GM21528 (cell line): ENCODE data around the gene ANK2.
"Not testable (repeated sequence)": the region's sequence is repeated elsewhere in the genome, so short reads cannot be mapped to it uniquely, and the experiment has no call there.

ENCODE experiments used
- ATAC-seq: cut with Tn5 transposase; IDR thresholded peaks from one replicate; pipeline ENCODE4 v1.9.1; 2021; ENCODE audit warnings: mild to moderate bottlenecking, moderate library complexity; ENCODE audit not compliant: unreplicated experiment, low FRiP score

Gene ANK2

GRCh38 chr4:113050837-113051236 is 1.4 kb downstream of the ANK2 start:
- no peak for ATAC-seq

DNA sequence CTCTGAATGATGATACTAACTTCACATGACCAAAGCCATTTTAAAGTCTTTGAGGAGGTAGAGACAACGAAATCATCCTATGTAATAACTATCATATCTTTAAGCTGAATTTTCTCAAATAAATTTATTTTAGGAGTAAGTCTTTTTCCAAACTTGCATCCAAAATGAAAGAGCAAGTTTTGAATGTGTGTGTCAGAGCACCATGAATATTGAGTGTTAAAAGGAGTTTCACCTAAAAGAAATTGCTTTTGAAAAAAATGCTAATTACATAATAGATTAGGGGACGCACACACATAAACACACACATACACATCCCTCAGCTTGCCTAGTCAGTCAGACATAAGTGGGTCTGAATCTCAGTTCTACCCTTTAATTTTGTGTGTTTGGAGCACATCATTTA is 1.9 kb downstream of the ANK2 start:
- no peak for ATAC-seq

DNA sequence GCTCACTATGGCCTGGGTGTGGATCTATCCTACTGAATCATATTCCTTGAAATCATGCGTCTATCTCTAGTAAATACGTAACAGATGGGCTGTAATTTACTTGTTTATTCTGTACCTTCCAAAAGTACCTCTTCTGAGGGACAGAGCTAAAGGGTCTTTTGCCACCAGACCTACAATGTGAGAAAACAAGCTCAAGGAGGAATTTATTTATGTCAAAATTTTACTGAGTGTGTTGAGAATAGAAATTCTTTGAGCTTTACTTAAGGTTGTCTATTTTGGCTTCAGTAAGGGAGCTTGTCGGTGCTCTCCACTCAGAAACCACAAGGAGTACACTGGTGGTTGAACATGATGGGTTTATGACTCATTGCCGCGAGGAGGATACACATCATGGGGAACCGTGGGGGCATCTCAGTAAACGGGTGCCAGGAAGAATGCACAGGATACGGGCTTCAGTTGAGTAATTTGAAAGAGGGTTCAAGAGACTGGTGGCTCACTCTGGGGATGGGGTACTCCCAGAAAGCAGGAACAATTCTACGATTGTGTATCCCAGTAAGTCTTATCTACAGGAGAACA is 3.0 kb downstream of the ANK2 start:
- ATAC-seq: no peak

- ATAC-seq: no peak
Measured at GRCh38 chr4:113053883-113054282, 4.4 kb downstream of the ANK2 start.

DNA sequence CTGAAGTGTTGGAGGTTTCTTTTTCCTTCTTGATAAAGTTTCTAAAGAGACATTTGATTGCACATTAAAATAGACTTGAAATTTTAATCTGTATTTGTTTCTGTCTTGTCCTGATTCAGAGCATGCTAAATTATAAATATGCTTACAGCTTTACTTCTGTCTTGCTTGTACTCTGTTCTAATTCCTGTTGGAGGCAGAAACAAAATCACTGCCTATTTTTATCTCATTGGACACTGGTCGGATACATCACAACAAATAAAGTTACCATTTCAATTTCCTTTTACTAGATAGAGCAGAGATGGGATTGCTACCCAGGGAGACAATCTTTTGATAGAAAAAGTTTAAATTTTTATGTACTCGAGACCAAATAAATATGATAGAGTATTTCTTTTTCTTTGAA is 6.9 kb downstream of the ANK2 start:
- no peak for ATAC-seq

GRCh38 chr4:113057891-113058290 is 8.4 kb downstream of the ANK2 start:
- ATAC-seq: no peak

DNA sequence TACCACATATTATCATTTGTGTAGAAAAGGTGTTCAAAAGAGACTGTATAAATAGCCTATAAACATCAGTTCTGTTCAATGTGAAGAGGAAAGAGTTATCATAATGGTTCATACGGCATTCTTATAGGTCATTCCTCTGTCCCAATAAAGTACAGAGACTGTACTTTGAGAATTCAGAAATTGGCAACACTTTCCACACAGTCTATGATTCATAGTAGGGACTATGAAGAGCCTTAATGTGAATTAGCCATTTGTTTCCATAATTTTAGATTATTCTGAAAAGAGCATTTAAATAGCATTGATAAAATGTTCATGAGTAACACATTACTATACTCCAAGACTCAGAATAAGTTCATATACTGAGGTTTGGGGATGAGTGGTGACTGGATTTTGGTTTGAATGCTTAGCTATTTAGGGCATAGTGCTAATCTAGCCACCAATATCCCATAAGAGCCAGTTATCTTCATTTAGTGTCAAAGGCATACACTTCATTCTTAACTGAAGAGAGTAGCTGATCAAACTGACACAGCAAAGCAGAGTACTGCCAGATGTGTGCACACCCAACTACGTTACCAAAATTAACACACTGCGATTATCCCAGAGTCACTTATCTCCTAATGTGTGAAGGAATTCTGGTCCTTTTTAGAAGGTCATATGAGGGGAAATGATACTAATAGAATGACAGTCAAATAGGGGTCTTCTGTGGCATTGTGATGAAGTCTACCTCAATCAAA is 10.2 kb downstream of the ANK2 start:
- no peak for ATAC-seq

DNA sequence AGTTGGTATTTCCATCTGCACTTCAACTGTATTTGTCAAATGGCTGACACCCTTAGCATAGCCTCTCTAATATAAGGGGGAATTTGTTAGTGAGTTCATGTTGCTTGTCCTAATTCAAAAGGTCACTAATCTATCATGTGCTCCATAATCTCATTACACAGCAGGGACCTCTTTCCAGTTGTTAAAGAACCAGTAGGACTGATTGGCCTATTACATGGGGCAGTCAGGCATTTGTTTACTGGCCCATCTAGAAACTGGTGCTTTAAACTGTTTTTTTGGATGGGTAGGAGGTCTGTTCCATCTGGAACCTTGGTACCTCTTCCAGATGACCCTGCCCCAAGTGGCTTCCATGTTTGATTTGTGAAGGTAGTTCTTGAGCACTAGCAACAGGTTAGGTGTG is 11.4 kb downstream of the ANK2 start:
- ATAC-seq: no peak

DNA sequence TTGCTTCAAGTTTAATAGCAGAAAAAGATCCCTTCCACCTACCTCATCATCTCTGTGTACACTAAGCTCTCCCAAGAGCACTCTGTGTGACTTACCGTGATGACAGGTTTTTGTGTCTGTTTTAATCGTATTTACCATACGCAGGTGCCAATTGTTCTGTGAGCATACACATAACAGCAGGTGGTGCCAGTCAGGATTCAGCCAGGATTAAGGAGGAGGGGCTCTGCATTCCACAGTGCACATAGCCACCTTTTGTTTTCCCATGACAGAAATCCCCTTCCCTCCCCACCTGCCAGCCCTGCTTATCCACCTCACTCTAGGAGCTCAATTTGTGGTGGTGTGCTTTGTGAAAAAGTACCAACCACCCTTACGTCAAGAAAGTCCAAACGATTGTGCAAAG is 14.8 kb downstream of the ANK2 start:
- no peak for ATAC-seq

DNA sequence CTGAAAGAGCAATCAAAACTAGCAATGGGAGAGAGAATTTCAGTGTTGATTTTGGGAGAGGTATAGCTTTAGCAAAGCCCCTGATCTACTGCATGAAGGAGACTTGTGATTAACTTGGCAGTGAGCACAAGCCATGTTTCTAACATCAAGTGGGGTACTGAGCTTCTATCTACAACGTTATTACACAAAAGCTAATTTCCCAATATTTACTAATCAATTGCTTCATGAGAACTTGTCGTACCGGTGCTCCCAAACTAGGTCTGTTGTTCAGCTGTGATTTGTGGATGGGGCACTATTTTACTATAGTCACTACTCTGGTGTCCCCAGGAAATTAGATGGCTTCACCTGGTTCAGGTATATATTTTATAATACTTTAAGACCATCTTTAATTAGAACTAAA is 16.2 kb downstream of the ANK2 start:
- no peak for ATAC-seq

- not testable (repeated sequence) for ATAC-seq
Measured at GRCh38 chr4:113068771-113069170, 19.3 kb downstream of the ANK2 start.

DNA sequence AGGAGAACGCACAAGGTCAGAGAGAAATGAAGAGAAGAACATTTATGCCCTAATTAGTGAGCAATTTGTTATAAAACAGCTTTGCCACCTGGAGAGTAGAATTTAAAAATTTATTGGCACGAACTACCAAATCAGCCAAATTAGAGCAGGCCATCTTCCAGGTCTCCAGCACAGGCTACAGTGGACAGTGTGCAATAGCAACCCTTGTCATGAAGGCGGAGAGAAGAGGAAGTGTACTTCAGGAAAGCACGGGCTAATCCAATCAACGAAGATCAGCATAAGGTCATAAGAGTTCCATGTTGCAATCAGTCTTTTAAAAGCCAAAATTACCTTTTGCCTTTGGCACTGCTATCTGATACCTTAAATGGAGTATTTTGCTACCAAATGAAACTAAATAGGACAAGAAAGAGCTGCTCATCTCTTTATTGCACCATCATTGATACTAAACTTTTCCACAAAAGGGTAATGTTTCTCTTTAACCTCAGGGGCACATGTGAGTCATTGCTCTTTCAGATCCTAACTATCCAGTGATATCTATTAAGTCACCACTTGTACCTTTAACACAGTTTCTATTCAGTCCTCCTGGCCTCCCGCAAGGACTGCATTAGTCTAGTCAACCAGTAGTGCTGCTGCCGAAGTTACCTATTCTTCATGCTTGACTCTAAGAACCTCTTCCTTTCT is 19.9 kb downstream of the ANK2 start:
- ATAC-seq: no peak

- ATAC-seq: no peak
Measured at GRCh38 chr4:113070755-113071154, 21.3 kb downstream of the ANK2 start.

DNA sequence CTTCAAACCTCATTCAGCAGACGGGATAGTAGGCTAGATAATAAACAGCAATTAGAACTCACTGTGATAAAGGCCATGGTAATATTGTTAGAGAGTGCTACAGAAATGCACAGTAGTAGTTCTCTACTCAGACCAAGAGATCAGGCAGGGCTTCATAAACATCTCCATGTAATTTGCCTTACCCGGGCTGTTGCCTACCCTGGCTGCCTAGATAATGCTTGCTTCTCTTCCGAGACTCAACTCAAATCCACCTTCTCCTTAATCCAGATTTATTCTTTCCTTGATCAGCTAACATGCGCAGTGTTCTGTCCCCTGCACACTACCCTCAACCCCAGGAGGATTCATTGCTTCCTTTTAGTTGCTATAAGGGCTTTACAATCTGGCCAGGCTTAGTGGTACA is 21.8 kb downstream of the ANK2 start:
- no peak for ATAC-seq

- ATAC-seq: no peak
Measured at GRCh38 chr4:113071805-113072204, 22.4 kb downstream of the ANK2 start.

DNA sequence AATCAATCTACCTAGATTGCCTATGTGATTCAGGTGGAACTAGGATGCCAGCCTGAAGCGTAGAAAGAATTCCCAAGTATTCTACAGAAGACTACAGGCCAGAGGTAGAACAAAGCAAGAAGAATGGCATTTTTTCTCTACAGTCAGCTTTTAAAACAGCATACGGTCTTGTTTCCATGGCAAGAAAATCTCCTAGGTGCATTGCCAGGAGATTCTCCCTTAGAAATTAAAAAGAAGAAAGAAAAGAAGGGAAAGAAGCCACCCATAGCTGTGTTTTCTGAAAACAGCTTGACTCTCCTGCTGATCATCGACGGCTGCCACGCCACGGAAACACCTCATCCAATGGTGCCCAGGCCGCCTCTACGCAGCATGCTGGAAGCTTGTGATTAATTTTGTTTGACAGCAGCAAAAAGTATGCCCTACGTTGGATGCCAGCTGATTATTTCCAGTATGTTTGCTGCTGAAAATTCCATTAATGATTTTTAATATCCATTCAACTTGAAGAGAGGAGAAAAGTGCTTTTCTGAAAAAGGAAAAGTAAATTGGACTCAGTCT is 24.1 kb downstream of the ANK2 start:
- no peak for ATAC-seq

DNA sequence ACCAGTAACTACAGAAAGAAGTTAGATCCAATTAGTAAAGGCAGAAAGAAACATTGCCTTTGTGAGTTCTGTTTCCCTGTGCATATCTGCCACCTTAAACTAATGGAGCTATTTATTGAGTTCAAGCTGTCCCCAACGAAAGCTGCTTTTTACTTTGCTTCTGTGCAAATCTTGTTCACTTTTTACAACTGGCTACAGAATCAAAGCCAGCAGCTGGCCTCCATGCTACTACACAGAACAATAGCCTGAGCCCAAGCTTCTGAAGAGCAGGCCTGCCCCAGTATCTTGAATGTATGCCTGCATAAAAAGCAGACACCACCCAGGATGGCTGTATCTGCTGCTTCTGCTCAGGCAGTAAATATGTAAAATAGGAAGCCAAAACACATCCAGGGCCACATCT is 28.1 kb downstream of the ANK2 start:
- ATAC-seq: no peak

DNA sequence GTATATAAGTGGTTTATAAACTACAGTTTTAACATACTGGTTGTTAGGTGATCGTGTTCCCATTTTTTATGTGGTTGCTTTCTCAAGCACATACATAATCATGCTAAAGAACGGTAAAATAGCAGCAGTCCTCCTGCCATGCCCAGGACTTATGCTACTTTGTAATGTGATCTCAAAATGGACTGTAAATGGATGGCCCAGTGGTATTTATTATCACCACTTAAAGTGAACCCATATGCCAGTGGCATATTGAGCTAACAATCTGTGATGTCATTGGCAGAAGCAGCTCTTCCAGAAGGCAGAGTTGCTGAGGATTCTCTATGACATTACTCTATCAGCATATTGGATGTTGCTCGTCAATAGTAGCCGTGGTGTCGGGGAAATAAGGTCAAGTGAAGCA is 28.6 kb downstream of the ANK2 start:
- ATAC-seq: no peak

DNA sequence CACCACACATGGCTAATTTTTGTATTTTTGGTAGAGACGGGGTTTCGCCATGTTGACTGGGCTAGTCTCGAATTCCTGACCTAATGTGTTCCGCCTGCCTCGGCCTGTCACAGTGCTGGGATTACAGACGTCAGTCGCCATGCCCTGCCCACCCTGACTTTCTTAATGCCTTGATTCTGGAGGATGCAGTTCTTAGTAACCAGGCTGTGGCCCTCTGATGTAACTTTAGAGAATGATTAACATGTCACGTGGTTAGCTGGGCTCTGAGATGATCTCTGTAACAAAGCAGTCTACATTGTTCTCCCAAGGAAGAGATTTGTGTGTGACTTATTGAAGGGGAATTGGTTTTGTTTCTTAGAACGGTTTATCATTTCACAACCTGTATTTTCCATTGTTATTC is 30.6 kb downstream of the ANK2 start:
- ATAC-seq: no peak

GRCh38 chr4:113080624-113081023 is 31.2 kb downstream of the ANK2 start:
- no peak for ATAC-seq

DNA sequence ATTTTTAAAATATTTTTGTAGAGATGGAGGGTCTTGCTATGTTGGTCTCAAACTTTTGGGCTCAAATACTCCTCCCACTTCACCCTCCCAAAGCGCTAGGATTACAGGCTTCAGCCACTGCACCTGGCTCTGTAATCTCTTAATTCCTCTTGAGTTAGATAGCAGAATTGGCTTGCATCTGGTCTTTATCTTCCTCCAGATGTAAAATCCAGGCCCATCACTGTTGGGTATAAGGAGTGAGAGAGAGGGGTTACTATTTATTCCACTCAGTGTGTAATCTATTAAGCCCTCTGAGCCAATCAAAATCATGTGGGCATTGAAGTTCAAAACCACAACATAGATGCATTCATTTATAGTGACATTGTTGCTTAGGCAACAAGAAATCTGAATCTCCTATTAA is 33.9 kb downstream of the ANK2 start:
- ATAC-seq: no peak
